ENCODE measurements around the gene ARHGAP24. TPM values are rescaled to one million over a fixed set of nuclear protein-coding genes. Genes with fewer than 3 reads are reported as not detected.

ARHGAP24 gene
- total and polyA plus RNA-seq, 9 donors: 6.6 to 16.7 (median 10.0) TPM

- Histone ChIP-seq H3K27me3 (no peaks in the 10 kb centered on the region), H3K36me3 (no peaks in the 10 kb centered on the region), H3K4me1 (ENCODE audit: insufficient read depth) (peaks cover 1% of the 10 kb centered on the region), H3K9me3 (no peaks in the 10 kb centered on the region), H3K27ac (no peak overlapping the region), H3K4me3 (no peak overlapping the region)
- TF ChIP-seq CTCF (IDR thresholded peaks at IDR 0.05): no peak
- no peak for TF ChIP-seq EP300 (IDR thresholded peaks at IDR 0.05)
- no peak for TF ChIP-seq POLR2A (IDR thresholded peaks at IDR 0.05)
- intact Hi-C loops (cut with DNase I): loop anchor here in 1 of 4 donors (1.0 kb wide), 1 partner anchor 35 kb away; no protein-coding TSS in a partner anchor
- 42 to 50% (median 42%) methylated on average over 2 of the region's 2 CpGs for WGBS, 3 donors
- DNase-seq: no peak
Observed at GRCh38 chr4:85776096-85776495, 301.1 kb downstream of the ARHGAP24 start.

GRCh38 chr4:85776579-85776978 lies 301.6 kb downstream of the ARHGAP24 start:
- Histone ChIP-seq H3K27ac (no peak overlapping the region), H3K9me3 (no peaks in the 10 kb centered on the region), H3K36me3 (no peaks in the 10 kb centered on the region), H3K4me3 (no peak overlapping the region), H3K4me1 (ENCODE audit: insufficient read depth) (peaks cover 1% of the 10 kb centered on the region), H3K27me3 (no peaks in the 10 kb centered on the region)
- TF ChIP-seq CTCF (IDR thresholded peaks at IDR 0.05) (no peak), POLR2A (IDR thresholded peaks at IDR 0.05) (no peak), EP300 (IDR thresholded peaks at IDR 0.05) (no peak)
- no peak for DNase-seq
- intact Hi-C loops (cut with DNase I): loop anchor here in 1 of 4 donors (1.0 kb wide), 1 partner anchor 35 kb away; no protein-coding TSS in a partner anchor
- 85 to 95% (median 86%) methylated on average over 1 of the region's 1 CpG for WGBS, 3 donors

GRCh38 chr4:85777908-85778631 lies 303.1 kb downstream of the ARHGAP24 start:
- H3K36me3 ChIP-seq: no peaks in the 10 kb centered on the region
- WGBS, 3 donors: 32 to 36% (median 34%) methylated on average over 3 of the region's 3 CpGs
- TF ChIP-seq CTCF (IDR thresholded peaks at IDR 0.05) (no peak), POLR2A (IDR thresholded peaks at IDR 0.05) (no peak), EP300 (IDR thresholded peaks at IDR 0.05) (no peak)
- intact Hi-C loops (cut with DNase I): no loop called here
- H3K27me3 ChIP-seq: no peaks in the 10 kb centered on the region
- no peaks in the 10 kb centered on the region for H3K9me3 ChIP-seq
- no peak for DNase-seq
- no peak overlapping the region for H3K27ac ChIP-seq
- peaks cover 1% of the 10 kb centered on the region for H3K4me1 ChIP-seq (ENCODE audit: insufficient read depth)
- H3K4me3 ChIP-seq: peak overlapping the region; percentile 25

GRCh38 chr4:85778632-85779131 lies 303.7 kb downstream of the ARHGAP24 start:
- Histone ChIP-seq H3K27ac (no peak overlapping the region), H3K9me3 (no peaks in the 10 kb centered on the region), H3K36me3 (no peaks in the 10 kb centered on the region), H3K4me3 (peak overlapping the region; percentile 25), H3K27me3 (no peaks in the 10 kb centered on the region), H3K4me1 (ENCODE audit: insufficient read depth) (peaks cover 4% of the 10 kb centered on the region)
- DNase-seq: no peak
- intact Hi-C loops (cut with DNase I): no loop called here
- no peak for TF ChIP-seq EP300 (IDR thresholded peaks at IDR 0.05)
- no peak for TF ChIP-seq CTCF (IDR thresholded peaks at IDR 0.05)
- no peak for TF ChIP-seq POLR2A (IDR thresholded peaks at IDR 0.05)
- 1 to 7% (median 2%) methylated on average over 3 of the region's 3 CpGs for WGBS, 3 donors

All from ovary (tissue), 9 donors.